IMR-90 (cell line): ENCODE data around the gene CRYAA. TPM values are rescaled to one million over a fixed set of nuclear protein-coding genes. Genes with fewer than 3 reads are reported as not detected.
"Not testable (repeated sequence)": the region's sequence is repeated elsewhere in the genome, so short reads cannot be mapped to it uniquely, and the experiment has no call there.

Experiments used
- ATAC-seq: fragments of 200-7000 bp; cut with Tn5 transposase; 2 replicates; pipeline ENCODE4 v1.9.1; 2020; ENCODE audit warnings: low read depth, mild to moderate bottlenecking, moderate library complexity
- BruUV-seq: library from RNA; stranded (reverse); fragments of 400-500 nt; replicated peaks from 2 replicates; lab custom pipeline; 2021; lab: Mats Ljungman, UMichigan
- CTCF ChIA-PET: fragments of 300-600 bp; formaldehyde crosslinking; extraction: SDS; loops from one replicate; lab custom pipeline; 2021; ENCODE audit warnings: antibody characterized with exemption; lab: Yijun Ruan, JAX
- POLR2A ChIA-PET: fragments of 300-600 bp; sonication (Branson Sonifier 250); formaldehyde crosslinking; loops from one replicate; lab custom pipeline; 2022; ENCODE audit warnings: antibody characterized with exemption; ENCODE audit not compliant: unreplicated experiment; lab: Charles Lee
- DNase-seq: peaks from one replicate; pipeline ENCODE4 v3.0.0; 2013
- H2AFZ ChIP-seq: replicated peaks from 2 replicates; pipeline ENCODE3; 2013; ENCODE audit warnings: low read length, mild to moderate bottlenecking; ENCODE audit not compliant: poor library complexity
- H2AK5ac ChIP-seq: 2 replicates; pipeline ENCODE4 v1.6.1; 2013; ENCODE audit warnings: low read depth, low read length, inconsistent platforms
- H2AK9ac ChIP-seq: replicated peaks from 2 replicates; pipeline ENCODE3; 2013; ENCODE audit warnings: mild to moderate bottlenecking, low read depth, low read length, moderate library complexity; ENCODE audit not compliant: poor library complexity
- H2BK120ac ChIP-seq: 2 replicates; pipeline ENCODE4 v1.6.1; 2013; ENCODE audit warnings: low read depth, low read length, inconsistent platforms
- H2BK15ac ChIP-seq: 3 replicates; pipeline ENCODE4 v1.6.1; 2013; ENCODE audit warnings: low read depth, low read length, inconsistent platforms
- H2BK20ac ChIP-seq: 2 replicates; pipeline ENCODE4 v1.6.1; 2013; ENCODE audit warnings: low read depth, mild to moderate bottlenecking, inconsistent platforms, low read length, moderate library complexity
- H2BK5ac ChIP-seq: 2 replicates; pipeline ENCODE4 v1.6.1; 2013; ENCODE audit warnings: mild to moderate bottlenecking, low read depth, low read length, inconsistent platforms; ENCODE audit not compliant: poor library complexity, severe bottlenecking
- H3K14ac ChIP-seq: replicated peaks from 2 replicates; pipeline ENCODE4 v1.6.1; 2013; ENCODE audit warnings: low read depth, low read length, inconsistent platforms
- H3K18ac ChIP-seq: 2 replicates; pipeline ENCODE4 v1.6.1; 2013; ENCODE audit warnings: low read depth, low read length, control low read depth
- H3K23ac ChIP-seq: 2 replicates; pipeline ENCODE4 v1.6.1; 2013; ENCODE audit warnings: low read depth, low read length, inconsistent platforms
- H3K27ac ChIP-seq: 2 replicates; pipeline ENCODE4 v1.5.1; 2013; ENCODE audit warnings: mild to moderate bottlenecking, control low read depth, low read length; ENCODE audit not compliant: insufficient read depth
- H3K27me3 ChIP-seq: 2 replicates; pipeline ENCODE4 v1.6.1; 2013; ENCODE audit warnings: low read length; ENCODE audit not compliant: control insufficient read depth, insufficient read depth
- H3K36me3 ChIP-seq: 2 replicates; pipeline ENCODE4 v1.6.1; 2013; ENCODE audit warnings: low read length, mixed read lengths; ENCODE audit not compliant: control insufficient read depth, insufficient read depth
- H3K4ac ChIP-seq: 2 replicates; pipeline ENCODE4 v1.6.1; 2013; ENCODE audit warnings: low read depth, low read length, inconsistent platforms
- H3K4me1 ChIP-seq: 2 replicates; pipeline ENCODE4 v1.6.1; 2013; ENCODE audit warnings: low read length, mixed read lengths; ENCODE audit not compliant: control insufficient read depth, insufficient read depth
- H3K4me2 ChIP-seq: 2 replicates; pipeline ENCODE4 v1.6.1; 2013; ENCODE audit warnings: low read depth, mild to moderate bottlenecking, control low read depth, low read length, moderate library complexity
- H3K4me3 ChIP-seq: 2 replicates; pipeline ENCODE4 v1.5.1; 2013; ENCODE audit warnings: low read depth, mild to moderate bottlenecking, control low read depth, low read length, moderate library complexity; ENCODE audit not compliant: insufficient read depth
- H3K56ac ChIP-seq: 2 replicates; pipeline ENCODE4 v1.6.1; 2013; ENCODE audit warnings: low read length, inconsistent platforms; ENCODE audit not compliant: insufficient read depth; ENCODE audit errors: extremely low read depth
- H3K79me1 ChIP-seq, 2 experiments: 2 replicates each; pipeline ENCODE4 v1.6.1; 2013; ENCODE audit warnings: low read length in 2 of 2, inconsistent platforms in 1 of 2, low read depth in 1 of 2
- H3K9ac ChIP-seq: 2 replicates; pipeline ENCODE4 v1.6.1; 2013; ENCODE audit warnings: low read depth, low read length, control low read depth
- H3K9me1 ChIP-seq: 2 replicates; pipeline ENCODE4 v1.6.1; 2013; ENCODE audit warnings: low read length, inconsistent platforms; ENCODE audit not compliant: insufficient read depth
- H3K9me3 ChIP-seq: 2 replicates; pipeline ENCODE4 v1.6.1; 2013; ENCODE audit warnings: low read length; ENCODE audit not compliant: control insufficient read depth, insufficient read depth
- H4K20me1 ChIP-seq: 2 replicates; pipeline ENCODE4 v1.6.1; 2013; ENCODE audit warnings: low read length, inconsistent platforms; ENCODE audit not compliant: insufficient read depth
- H4K5ac ChIP-seq: 2 replicates; pipeline ENCODE4 v1.6.1; 2013; ENCODE audit warnings: mild to moderate bottlenecking, low read depth, low read length, control low read depth
- H4K8ac ChIP-seq, 2 experiments: 2 replicates each; pipeline ENCODE4 v1.6.1; 2013; ENCODE audit warnings: low read depth in 2 of 2, low read length in 2 of 2, control low read depth in 1 of 2, inconsistent platforms in 1 of 2
- H4K91ac ChIP-seq: 2 replicates; pipeline ENCODE4 v1.6.1; 2013; ENCODE audit warnings: low read depth, low read length, inconsistent platforms; ENCODE audit not compliant: insufficient read depth
- WGBS, 2 experiments: methylation state at CpG; one replicate each; pipeline versions ENCODE4 v1.1.5 to v1.1.7; 2013; ENCODE audit warnings: missing lambda C conversion rate in 2 of 2; ENCODE audit not compliant: insufficient read length in 1 of 2; ENCODE audit errors: extremely low coverage in 2 of 2; 5-methylcytosine and 5-hydroxymethylcytosine counted together
- dilution Hi-C: fragments of 300-500 bp; cut with HindIII; formaldehyde crosslinking; loops from one replicate; pipeline ENCODE4 v1.14.3; 2018; ENCODE audit warnings: low sequenced_read_pairs; ENCODE audit not compliant: unreplicated experiment
- in situ Hi-C: fragments of 300-500 bp; cut with MboI; formaldehyde crosslinking; loops from 3 replicates; pipeline ENCODE4 v1.14.3; 2019; ENCODE audit warnings: low sequenced_read_pairs, inconsistent platforms, mixed read lengths
- intact Hi-C: fragments of 100-400 bp; cut with micrococcal nuclease; formaldehyde crosslinking; loops from 2 replicates; pipeline ENCODE4 v1.10.0; 2022
- polyA plus RNA-seq, 3 experiments: library from polyadenylated mRNA; depleted of rRNA; stranded (reverse); fragments of >200 nt; gene quantifications; 2 replicates each; pipeline ENCODE4 v1.2.3, GENCODE V29; 2012; ENCODE audit warnings: low replicate concordance in 1 of 3
- total RNA-seq: library from RNA; depleted of rRNA; stranded (reverse); fragments of >200 nt; gene quantifications from 2 replicates; pipeline ENCODE4 v1.2.3, GENCODE V29; 2012

The CRYAA gene
- total and polyA plus RNA-seq, 2 of the 4 experiments (the other 2 are of a cell fraction): not detected

- H3K9ac ChIP-seq, POLR2A ChIA-PET, H3K56ac ChIP-seq, H4K20me1 ChIP-seq, H2AK5ac ChIP-seq, H2BK20ac ChIP-seq, H4K5ac ChIP-seq, H3K27me3 ChIP-seq, H2BK120ac ChIP-seq, H4K91ac ChIP-seq, H4K8ac ChIP-seq, ATAC-seq, BruUV-seq, H2BK5ac ChIP-seq, H2BK15ac ChIP-seq, H3K4me1 ChIP-seq, H3K27ac ChIP-seq, H2AK9ac ChIP-seq, H3K79me1 ChIP-seq, H3K9me3 ChIP-seq, H3K4ac ChIP-seq, H3K36me3 ChIP-seq, DNase-seq, H3K23ac ChIP-seq, H3K9me1 ChIP-seq, H2AFZ ChIP-seq, H3K4me2 ChIP-seq, intact Hi-C loops, H3K4me3 ChIP-seq, CTCF ChIA-PET, H3K18ac ChIP-seq, dilution Hi-C loops, in situ Hi-C loops, H3K14ac ChIP-seq: not testable (repeated sequence)
- no CpG with 5 or more reads among the region's 23 CpGs for WGBS, 2 experiments
Observed at GRCh38 chr21:43169230-43169886, 550 bp downstream of the CRYAA start.

- H4K20me1 ChIP-seq, CTCF ChIA-PET, H2BK120ac ChIP-seq, H3K56ac ChIP-seq, H3K18ac ChIP-seq, H4K8ac ChIP-seq, H3K9ac ChIP-seq, BruUV-seq, intact Hi-C loops, H3K79me1 ChIP-seq, in situ Hi-C loops, H2BK5ac ChIP-seq, POLR2A ChIA-PET, H3K36me3 ChIP-seq, H4K5ac ChIP-seq, H3K14ac ChIP-seq, H3K4ac ChIP-seq, H3K9me3 ChIP-seq, H2BK15ac ChIP-seq, H3K9me1 ChIP-seq, H3K27ac ChIP-seq, H3K4me2 ChIP-seq, DNase-seq, H3K27me3 ChIP-seq, H3K4me1 ChIP-seq, H2AK5ac ChIP-seq, dilution Hi-C loops, H3K4me3 ChIP-seq, H2BK20ac ChIP-seq, ATAC-seq, H2AFZ ChIP-seq, H4K91ac ChIP-seq, H2AK9ac ChIP-seq, H3K23ac ChIP-seq: not testable (repeated sequence)
- WGBS, 2 experiments: no CpG with 5 or more reads among the region's 10 CpGs
Observed at GRCh38 chr21:43169891-43170290, 1.1 kb downstream of the CRYAA start.
